ENCODE results near the gene COL4A1.

The COL4A1 gene

DNA sequence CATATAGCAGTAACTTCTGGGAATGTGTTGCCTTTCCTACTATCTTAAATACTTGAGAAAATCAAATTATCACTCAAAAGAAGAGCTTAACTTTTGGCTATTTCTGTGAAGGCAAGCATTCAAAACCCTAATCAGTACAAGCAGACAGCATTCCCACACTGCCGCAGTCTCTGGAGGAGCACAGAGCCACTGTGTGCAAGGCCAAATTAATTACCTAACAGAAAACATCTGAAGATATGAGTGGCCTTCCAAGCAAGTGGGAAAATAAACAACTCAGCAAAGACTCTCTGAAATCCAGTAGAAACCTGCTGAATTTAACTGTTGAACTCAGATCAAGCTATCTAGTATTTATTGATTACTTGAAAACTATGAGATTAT lies 68.2 kb downstream of the COL4A1 start:
- no peaks in the 10 kb centered on the region for H3K4me1 ChIP-seq (ENCODE audit: low read length)
- H3K36me3 ChIP-seq (replicated peaks; ENCODE audit: insufficient read depth, low read length) = no peaks in the 10 kb centered on the region
- H3K4me2 ChIP-seq (ENCODE audit: low read depth, low read length) = no peak overlapping the region
- no peak overlapping the region for H3K9ac ChIP-seq (ENCODE audit: low read length)
- H3K27ac ChIP-seq (ENCODE audit: low read length) = no peak overlapping the region
- TF ChIP-seq EZH2 (optimal IDR thresholded peaks at IDR 0.05; ENCODE audit: low read depth, low read length) = no peak
- TF ChIP-seq EZH2phosphoT487 (IDR thresholded peaks at IDR 0.05; ENCODE audit: low read length) = no peak
- TF ChIP-seq, protein P1, sequence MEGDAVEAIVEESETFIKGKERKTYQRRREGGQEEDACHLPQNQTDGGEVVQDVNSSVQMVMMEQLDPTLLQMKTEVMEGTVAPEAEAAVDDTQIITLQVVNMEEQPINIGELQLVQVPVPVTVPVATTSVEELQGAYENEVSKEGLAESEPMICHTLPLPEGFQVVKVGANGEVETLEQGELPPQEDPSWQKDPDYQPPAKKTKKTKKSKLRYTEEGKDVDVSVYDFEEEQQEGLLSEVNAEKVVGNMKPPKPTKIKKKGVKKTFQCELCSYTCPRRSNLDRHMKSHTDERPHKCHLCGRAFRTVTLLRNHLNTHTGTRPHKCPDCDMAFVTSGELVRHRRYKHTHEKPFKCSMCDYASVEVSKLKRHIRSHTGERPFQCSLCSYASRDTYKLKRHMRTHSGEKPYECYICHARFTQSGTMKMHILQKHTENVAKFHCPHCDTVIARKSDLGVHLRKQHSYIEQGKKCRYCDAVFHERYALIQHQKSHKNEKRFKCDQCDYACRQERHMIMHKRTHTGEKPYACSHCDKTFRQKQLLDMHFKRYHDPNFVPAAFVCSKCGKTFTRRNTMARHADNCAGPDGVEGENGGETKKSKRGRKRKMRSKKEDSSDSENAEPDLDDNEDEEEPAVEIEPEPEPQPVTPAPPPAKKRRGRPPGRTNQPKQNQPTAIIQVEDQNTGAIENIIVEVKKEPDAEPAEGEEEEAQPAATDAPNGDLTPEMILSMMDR (IDR thresholded peaks at IDR 0.05; ENCODE audit: low read length) = no peak
- H4K20me1 ChIP-seq (ENCODE audit: insufficient read depth, low read length) = no peaks in the 10 kb centered on the region
- DNase-seq = no peak
- H3F3A ChIP-seq (ENCODE audit: insufficient read depth, low read length) = no peaks in the 10 kb centered on the region
- H3K27me3 ChIP-seq (replicated peaks; ENCODE audit: insufficient read depth, low read length) = no peaks in the 10 kb centered on the region
- H2AFZ ChIP-seq (ENCODE audit: low read length) = no peak overlapping the region
- no peaks in the 10 kb centered on the region for H3K9me2 ChIP-seq (replicated peaks; ENCODE audit: insufficient read depth, low read length)
- no peaks in the 10 kb centered on the region for H3K79me2 ChIP-seq (ENCODE audit: low read length)
- no peak overlapping the region for H3K4me3 ChIP-seq (ENCODE audit: low read length)
- H3K9me3 ChIP-seq (replicated peaks; ENCODE audit: insufficient read depth, low read length) = no peaks in the 10 kb centered on the region

DNA sequence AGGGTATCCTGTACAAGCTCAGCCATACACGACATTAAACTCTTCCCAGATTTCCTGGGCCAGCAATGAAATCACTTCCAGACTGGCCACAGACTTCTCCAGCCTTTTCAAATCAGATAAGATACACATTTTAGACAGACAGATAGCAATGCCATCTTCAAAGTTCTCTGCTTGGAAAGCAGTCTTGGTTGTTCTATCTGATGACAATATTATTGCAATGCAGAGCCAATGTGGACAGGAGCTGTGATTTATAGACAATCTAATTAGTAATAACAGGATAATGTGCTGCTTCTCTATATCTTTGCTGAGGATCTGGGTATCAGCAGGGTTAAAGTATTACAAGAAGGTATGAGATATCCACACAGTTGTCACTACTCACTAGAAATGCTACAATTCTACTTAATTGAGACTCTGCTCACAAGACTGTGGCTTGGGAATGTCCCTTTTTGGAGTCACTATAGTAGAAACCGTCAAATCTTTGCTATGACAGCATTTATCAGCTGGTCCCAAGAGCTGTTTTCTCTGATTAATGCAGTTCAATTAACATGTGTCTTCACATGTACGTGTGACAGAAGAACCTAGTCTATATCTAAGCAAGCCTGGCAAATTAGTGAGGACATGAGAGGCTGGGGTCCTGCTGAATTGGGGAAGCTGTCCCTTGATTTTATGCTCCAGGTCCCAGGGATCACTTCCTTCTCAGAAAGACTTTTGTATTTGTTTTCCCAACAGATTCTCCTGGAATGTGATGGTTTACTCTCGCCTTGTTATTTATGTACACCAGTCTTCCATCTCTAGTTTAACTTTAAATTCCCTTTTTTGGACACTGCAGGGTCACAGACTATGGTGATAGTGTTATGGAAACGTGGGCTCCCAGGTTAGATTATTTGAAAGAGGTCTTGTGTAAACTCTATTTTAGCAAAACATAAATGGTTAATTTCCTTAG lies 68.8 kb downstream of the COL4A1 start:
- no peaks in the 10 kb centered on the region for H4K20me1 ChIP-seq (ENCODE audit: insufficient read depth, low read length)
- no peaks in the 10 kb centered on the region for H3F3A ChIP-seq (ENCODE audit: insufficient read depth, low read length)
- TF ChIP-seq, protein P1 (IDR thresholded peaks at IDR 0.05; ENCODE audit: low read length) = no peak
- TF ChIP-seq EZH2phosphoT487 (IDR thresholded peaks at IDR 0.05; ENCODE audit: low read length) (no peak), EZH2 (optimal IDR thresholded peaks at IDR 0.05; ENCODE audit: low read depth, low read length) (no peak)
- no peaks in the 10 kb centered on the region for H3K27me3 ChIP-seq (replicated peaks; ENCODE audit: insufficient read depth, low read length)
- H3K4me3 ChIP-seq (ENCODE audit: low read length) = no peak overlapping the region
- DNase-seq = no peak
- no peaks in the 10 kb centered on the region for H3K79me2 ChIP-seq (ENCODE audit: low read length)
- no peaks in the 10 kb centered on the region for H3K9me2 ChIP-seq (replicated peaks; ENCODE audit: insufficient read depth, low read length)
- no peaks in the 10 kb centered on the region for H3K4me1 ChIP-seq (ENCODE audit: low read length)
- H3K36me3 ChIP-seq (replicated peaks; ENCODE audit: insufficient read depth, low read length) = no peaks in the 10 kb centered on the region
- H3K9me3 ChIP-seq (replicated peaks; ENCODE audit: insufficient read depth, low read length) = no peaks in the 10 kb centered on the region
- no peak overlapping the region for H3K4me2 ChIP-seq (ENCODE audit: low read depth, low read length)
- no peak overlapping the region for H3K9ac ChIP-seq (ENCODE audit: low read length)
- H3K27ac ChIP-seq (ENCODE audit: low read length) = no peak overlapping the region
- H2AFZ ChIP-seq (ENCODE audit: low read length) = no peak overlapping the region

DNA sequence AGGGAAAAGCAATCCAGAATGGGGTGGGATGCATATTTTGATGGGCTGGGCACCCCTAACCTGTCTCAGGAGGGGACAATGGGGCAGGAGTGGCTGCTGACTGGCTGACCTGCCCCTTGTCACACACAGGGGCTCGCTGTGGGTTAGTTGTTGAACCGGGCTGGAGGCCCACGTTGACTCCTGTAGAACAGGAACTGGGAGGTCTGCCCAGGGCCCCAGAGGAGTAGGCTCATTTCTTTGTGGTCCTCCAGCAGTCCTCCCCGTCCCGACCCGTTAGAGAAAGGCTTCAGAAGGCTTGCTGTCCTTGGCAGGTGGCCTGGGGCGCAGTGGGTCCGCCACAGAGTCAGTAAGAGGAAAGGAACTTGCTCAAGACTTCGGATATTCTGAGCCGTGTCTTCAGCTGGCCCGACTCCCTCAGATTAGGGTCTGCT lies 70.1 kb downstream of the COL4A1 start:
- Histone ChIP-seq H3K9me2 (replicated peaks; ENCODE audit: insufficient read depth, low read length) (no peaks in the 10 kb centered on the region), H3F3A (ENCODE audit: insufficient read depth, low read length) (no peaks in the 10 kb centered on the region), H3K4me3 (ENCODE audit: low read length) (no peak overlapping the region), H3K79me2 (ENCODE audit: low read length) (no peaks in the 10 kb centered on the region), H2AFZ (ENCODE audit: low read length) (no peak overlapping the region), H3K4me2 (ENCODE audit: low read depth, low read length) (no peak overlapping the region), H3K9me3 (replicated peaks; ENCODE audit: insufficient read depth, low read length) (no peaks in the 10 kb centered on the region), H3K9ac (ENCODE audit: low read length) (no peak overlapping the region), H4K20me1 (ENCODE audit: insufficient read depth, low read length) (no peaks in the 10 kb centered on the region), H3K4me1 (ENCODE audit: low read length) (no peaks in the 10 kb centered on the region), H3K36me3 (replicated peaks; ENCODE audit: insufficient read depth, low read length) (no peaks in the 10 kb centered on the region), H3K27me3 (replicated peaks; ENCODE audit: insufficient read depth, low read length) (no peaks in the 10 kb centered on the region), H3K27ac (ENCODE audit: low read length) (no peak overlapping the region)
- no peak for DNase-seq
- no peak for TF ChIP-seq EZH2 (optimal IDR thresholded peaks at IDR 0.05; ENCODE audit: low read depth, low read length)
- TF ChIP-seq EZH2phosphoT487 (IDR thresholded peaks at IDR 0.05; ENCODE audit: low read length) = no peak
- TF ChIP-seq, protein P1 (IDR thresholded peaks at IDR 0.05; ENCODE audit: low read length) = no peak

Measured in MM.1S (cell line).